Measurements from ENCODE around the gene MTA1.

DNA sequence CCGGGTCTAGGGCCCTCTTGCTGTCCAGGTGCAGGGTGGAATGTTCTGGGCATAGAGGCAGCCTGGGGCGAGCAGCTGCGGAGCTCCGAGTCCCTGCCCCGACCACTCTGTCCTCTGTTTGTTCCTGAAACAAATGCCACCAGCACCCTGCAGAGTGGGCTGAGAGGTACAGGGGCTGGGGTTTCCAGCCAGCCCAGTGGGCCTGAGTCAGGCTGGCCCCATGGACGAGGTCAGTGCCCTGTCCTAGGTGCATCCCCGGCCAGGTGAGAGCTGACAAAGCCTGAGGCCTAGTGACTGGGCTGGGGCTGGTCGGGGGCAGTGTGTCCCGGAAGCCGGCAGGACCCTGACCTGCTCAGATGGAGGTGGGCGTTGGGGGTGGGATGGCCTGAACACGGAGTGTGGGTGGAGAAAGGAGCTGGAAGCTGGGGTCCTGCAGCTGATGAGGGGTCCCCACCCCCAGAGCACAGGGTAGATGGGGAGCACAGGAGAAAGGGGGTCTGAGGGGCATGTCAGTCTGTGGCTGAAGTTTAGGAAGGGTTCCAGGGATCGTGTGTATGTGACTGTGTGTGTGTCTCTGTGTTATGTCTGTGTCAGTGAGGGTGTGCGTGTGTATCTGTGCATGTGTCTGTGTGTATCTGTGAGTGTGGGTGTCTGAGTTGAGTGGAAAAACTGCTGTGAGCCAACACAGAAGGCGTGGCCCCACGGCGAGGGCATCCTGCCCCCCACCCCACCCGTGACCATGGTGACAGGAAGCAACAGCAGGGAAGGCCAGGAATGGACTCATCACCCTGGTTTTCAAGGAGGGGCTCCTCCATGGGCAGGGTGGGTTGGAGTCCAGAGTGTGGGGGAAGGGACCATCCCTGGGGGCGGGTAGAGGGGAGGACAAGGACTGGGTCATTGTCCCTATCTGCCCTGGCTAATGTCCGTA, 64.7 kb downstream of the MTA1 start:
- TF ChIP-seq, protein P1, sequence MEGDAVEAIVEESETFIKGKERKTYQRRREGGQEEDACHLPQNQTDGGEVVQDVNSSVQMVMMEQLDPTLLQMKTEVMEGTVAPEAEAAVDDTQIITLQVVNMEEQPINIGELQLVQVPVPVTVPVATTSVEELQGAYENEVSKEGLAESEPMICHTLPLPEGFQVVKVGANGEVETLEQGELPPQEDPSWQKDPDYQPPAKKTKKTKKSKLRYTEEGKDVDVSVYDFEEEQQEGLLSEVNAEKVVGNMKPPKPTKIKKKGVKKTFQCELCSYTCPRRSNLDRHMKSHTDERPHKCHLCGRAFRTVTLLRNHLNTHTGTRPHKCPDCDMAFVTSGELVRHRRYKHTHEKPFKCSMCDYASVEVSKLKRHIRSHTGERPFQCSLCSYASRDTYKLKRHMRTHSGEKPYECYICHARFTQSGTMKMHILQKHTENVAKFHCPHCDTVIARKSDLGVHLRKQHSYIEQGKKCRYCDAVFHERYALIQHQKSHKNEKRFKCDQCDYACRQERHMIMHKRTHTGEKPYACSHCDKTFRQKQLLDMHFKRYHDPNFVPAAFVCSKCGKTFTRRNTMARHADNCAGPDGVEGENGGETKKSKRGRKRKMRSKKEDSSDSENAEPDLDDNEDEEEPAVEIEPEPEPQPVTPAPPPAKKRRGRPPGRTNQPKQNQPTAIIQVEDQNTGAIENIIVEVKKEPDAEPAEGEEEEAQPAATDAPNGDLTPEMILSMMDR (conservative IDR thresholded peaks at IDR 0.05; ENCODE audit: low read length), result no peak
- no peak for TF ChIP-seq EZH2phosphoT487 (IDR thresholded peaks at IDR 0.05; ENCODE audit: borderline replicate concordance, low read depth, low read length)

All from OCI-LY7 (cell line).